ENCODE measurements around the gene SHB.

SHB gene

DNA sequence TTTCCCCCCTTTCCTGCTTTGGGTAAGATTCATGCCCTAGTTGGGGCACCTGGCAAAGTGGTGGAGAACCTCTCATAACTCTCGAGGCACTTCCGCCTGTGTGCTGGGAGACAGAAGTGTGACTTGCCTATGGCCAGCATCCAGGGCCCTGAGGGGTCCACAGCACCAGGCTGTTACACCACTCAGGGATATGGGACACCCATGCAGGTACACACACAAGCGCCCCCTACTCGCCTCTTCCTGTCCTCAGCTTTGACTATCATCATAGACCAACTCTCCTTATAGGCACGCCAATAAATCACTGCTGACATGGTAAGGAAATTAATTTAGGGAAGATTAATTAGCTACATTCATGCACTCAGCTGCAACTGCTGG is 45.4 kb downstream of the SHB start:
- TF ChIP-seq FOXP2 (optimal IDR thresholded peaks at IDR 0.05; ENCODE audit: borderline replicate concordance, extremely low read depth, extremely low read length, insufficient read depth) (no peak), POLR2AphosphoS5 (IDR thresholded peaks at IDR 0.05; ENCODE audit: low read depth, low read length) (no peak), SIN3A (IDR thresholded peaks at IDR 0.05; ENCODE audit: borderline replicate concordance, insufficient read depth, low read length) (no peak)

DNA sequence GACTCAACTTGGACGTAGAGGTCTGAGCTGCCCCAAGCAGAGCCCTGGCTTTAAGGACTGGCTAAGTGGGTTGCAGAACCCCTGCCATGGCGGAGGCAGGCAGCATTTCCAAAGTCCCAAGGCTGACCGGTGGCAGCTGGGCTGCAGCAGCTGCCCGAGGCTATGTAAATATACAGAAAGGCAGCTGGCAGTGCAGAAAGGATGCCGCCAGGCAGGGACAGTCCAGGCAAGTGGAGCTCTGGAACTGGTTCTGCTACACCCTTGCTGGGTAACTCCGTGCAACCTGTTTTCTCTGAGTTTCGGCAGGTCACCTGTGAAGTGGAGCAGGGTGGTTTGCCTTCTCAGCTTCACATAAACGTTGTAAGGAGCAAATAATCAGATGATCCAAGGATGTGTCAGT is 46.0 kb downstream of the SHB start:
- no peak for TF ChIP-seq SIN3A (IDR thresholded peaks at IDR 0.05; ENCODE audit: borderline replicate concordance, insufficient read depth, low read length)
- no peak for TF ChIP-seq POLR2AphosphoS5 (IDR thresholded peaks at IDR 0.05; ENCODE audit: low read depth, low read length)
- TF ChIP-seq, protein P1, sequence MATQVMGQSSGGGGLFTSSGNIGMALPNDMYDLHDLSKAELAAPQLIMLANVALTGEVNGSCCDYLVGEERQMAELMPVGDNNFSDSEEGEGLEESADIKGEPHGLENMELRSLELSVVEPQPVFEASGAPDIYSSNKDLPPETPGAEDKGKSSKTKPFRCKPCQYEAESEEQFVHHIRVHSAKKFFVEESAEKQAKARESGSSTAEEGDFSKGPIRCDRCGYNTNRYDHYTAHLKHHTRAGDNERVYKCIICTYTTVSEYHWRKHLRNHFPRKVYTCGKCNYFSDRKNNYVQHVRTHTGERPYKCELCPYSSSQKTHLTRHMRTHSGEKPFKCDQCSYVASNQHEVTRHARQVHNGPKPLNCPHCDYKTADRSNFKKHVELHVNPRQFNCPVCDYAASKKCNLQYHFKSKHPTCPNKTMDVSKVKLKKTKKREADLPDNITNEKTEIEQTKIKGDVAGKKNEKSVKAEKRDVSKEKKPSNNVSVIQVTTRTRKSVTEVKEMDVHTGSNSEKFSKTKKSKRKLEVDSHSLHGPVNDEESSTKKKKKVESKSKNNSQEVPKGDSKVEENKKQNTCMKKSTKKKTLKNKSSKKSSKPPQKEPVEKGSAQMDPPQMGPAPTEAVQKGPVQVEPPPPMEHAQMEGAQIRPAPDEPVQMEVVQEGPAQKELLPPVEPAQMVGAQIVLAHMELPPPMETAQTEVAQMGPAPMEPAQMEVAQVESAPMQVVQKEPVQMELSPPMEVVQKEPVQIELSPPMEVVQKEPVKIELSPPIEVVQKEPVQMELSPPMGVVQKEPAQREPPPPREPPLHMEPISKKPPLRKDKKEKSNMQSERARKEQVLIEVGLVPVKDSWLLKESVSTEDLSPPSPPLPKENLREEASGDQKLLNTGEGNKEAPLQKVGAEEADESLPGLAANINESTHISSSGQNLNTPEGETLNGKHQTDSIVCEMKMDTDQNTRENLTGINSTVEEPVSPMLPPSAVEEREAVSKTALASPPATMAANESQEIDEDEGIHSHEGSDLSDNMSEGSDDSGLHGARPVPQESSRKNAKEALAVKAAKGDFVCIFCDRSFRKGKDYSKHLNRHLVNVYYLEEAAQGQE (IDR thresholded peaks at IDR 0.05; ENCODE audit: insufficient read depth in 1 of 2, low read depth in 2 of 2, low read length in 2 of 2): no peak

DNA sequence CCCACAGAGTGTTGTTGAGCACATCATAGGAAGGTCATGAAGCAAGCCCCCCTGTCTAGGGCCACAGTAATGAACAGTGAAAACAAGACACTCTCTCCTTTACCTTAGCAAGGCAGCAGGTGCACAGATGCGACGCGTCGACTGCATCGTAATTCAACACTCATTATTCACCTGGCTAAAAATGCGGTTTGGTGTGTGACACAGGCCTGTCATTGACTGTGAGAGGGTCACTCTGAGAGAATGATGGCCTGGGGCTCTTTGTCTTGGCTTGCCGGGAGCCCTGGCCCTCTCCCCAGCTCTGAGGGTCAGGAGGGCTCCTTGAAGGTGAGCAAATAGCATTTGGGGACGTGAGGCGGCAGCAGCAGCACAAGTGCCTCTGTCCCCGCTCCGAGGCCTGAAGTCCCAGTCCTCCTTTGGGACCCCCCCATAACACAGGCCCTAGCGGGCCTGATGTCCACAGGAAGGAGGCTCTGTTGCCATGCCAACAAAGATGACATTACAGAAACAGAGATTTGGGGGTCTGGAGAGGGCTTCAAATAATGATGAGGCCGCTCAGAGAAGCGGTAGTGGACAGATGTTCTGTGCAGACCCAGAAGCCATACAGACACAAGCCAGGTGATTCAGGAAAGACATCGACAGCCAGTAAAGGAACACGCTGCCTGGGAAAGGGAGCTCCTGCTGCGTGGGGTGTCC is 46.7 kb downstream of the SHB start:
- TF ChIP-seq SIN3A (IDR thresholded peaks at IDR 0.05; ENCODE audit: borderline replicate concordance, insufficient read depth, low read length) (no peak), FOXP2 (optimal IDR thresholded peaks at IDR 0.05; ENCODE audit: borderline replicate concordance, extremely low read depth, extremely low read length, insufficient read depth) (no peak), TAF1 (IDR thresholded peaks at IDR 0.05; ENCODE audit: borderline replicate concordance, insufficient read depth, low read length) (no peak), POLR2AphosphoS5 (IDR thresholded peaks at IDR 0.05; ENCODE audit: low read depth, low read length) (no peak)
- TF ChIP-seq, protein P1 (IDR thresholded peaks at IDR 0.05; ENCODE audit: insufficient read depth in 1 of 2, low read depth in 2 of 2, low read length in 2 of 2): no peak

DNA sequence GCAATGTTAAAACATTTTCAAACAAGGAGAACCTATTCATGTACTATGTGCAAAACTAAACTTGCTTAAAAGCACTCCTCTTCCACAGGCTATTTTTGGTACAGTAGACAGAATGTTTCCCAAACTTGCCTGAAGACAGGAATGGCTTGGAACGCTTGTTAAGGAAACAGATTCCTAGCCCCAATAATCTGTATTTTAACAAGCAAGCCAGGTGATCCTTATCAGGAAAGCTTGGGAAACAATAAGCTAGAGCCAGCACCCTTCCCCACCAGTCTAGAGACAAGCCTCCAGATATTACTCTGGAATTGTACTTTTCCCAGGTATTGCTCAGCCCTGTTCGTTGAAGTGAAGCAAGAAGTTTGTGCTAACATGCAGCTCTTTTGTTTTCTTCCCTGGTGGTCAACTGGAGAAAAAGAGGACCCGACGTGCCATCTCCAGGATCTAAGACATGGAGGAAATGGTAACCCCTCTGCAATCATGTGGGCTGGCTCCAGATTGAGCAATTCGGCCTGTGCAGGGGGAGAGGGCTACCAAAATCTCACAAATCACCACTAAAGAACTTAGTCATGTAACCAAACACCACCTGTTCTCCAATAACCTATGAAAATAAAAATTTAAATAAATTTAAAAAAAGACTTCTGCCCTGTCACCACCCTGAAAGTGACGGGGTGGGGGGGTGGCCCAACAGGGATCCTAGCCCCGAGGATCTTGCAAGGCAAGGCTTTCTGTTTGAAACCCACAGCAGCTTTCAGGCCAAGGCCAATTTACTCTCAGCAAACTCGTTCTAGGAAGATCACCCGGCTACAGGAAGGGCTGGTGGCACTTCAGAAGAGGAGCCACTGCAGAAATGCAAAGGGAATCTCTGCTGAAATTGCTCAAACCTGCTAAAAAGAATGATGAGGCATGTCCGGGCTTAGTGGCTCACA is 48.6 kb downstream of the SHB start:
- TF ChIP-seq SIN3A (IDR thresholded peaks at IDR 0.05; ENCODE audit: borderline replicate concordance, insufficient read depth, low read length) (no peak), POLR2AphosphoS5 (IDR thresholded peaks at IDR 0.05; ENCODE audit: low read depth, low read length) (no peak), FOXP2 (optimal IDR thresholded peaks at IDR 0.05; ENCODE audit: borderline replicate concordance, extremely low read depth, extremely low read length, insufficient read depth) (no peak), TAF1 (IDR thresholded peaks at IDR 0.05; ENCODE audit: borderline replicate concordance, insufficient read depth, low read length) (no peak)
- TF ChIP-seq, protein P1 (IDR thresholded peaks at IDR 0.05; ENCODE audit: insufficient read depth in 1 of 2, low read depth in 2 of 2, low read length in 2 of 2): no peak

DNA sequence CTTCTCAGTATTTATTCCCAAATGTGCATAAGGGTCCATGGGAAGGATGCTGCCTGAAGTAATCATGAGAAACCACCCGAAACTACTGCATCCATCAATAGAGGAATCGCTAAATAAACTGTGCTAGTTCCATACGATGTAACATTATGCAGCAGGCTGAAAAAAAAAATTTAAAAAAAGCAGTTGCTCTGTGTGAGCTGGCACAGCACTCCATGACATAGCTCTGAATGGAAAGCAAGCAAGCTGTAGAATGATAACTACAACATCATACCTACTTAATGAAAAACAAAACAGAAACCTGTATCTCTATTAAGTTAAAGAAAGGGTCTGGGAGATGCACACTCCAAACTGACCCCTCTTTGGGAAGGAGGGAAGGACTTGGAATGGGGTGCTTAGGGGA is 49.3 kb downstream of the SHB start:
- TF ChIP-seq TAF1 (IDR thresholded peaks at IDR 0.05; ENCODE audit: borderline replicate concordance, insufficient read depth, low read length) (no peak), FOXP2 (optimal IDR thresholded peaks at IDR 0.05; ENCODE audit: borderline replicate concordance, extremely low read depth, extremely low read length, insufficient read depth) (no peak), POLR2AphosphoS5 (IDR thresholded peaks at IDR 0.05; ENCODE audit: low read depth, low read length) (no peak), SIN3A (IDR thresholded peaks at IDR 0.05; ENCODE audit: borderline replicate concordance, insufficient read depth, low read length) (no peak)
- TF ChIP-seq, protein P1 (IDR thresholded peaks at IDR 0.05; ENCODE audit: insufficient read depth in 1 of 2, low read depth in 2 of 2, low read length in 2 of 2): no peak
